Middle frontal gyrus (tissue), 1 donor: ENCODE results near the gene DISP2.

Source experiments
- DNase-seq: peaks from one replicate; pipeline ENCODE4 v3.0.0-alpha.2; 2015; ENCODE audit warnings: low spot score; ENCODE audit errors: extremely low spot score

Gene DISP2

DNA sequence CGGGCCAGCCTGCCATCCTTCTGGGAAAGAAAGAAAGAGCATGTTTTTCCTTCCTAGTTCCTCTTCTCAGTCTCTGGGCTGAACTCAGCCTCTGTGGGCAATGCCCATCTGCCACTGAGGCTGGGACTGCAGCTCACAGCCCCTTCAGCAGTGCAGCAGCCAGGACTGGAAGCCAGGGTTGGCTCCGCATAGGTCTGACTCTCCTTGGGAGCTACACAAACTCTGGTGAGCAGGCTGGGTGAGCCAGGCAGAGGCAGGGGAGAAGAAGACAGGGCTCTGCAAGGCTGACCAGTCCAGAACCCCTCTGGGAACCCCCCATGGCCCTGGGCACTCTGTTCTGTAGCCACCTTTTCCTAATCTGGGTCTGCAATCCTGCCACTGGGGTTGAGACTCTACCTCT, 3.6 kb downstream of the DISP2 start:
- DNase-seq, result no peak

DNA sequence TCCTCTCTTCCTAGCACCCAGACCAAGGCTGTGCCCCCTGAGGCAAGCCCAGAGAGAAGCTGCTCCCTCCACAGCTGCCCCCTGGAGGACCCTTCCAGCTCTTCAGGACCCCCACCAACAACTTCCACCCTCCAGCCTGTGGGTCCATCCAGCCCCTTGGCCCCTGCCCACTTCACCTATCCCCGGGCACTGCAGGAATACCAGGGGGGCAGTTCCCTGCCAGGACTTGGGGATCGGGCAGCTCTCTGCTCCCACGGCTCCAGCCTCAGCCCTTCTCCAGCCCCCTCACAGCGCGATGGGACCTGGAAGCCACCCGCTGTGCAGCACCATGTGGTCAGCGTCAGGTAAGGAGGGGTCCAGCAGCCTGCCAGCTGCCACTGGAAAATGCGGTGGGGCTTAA, 5.6 kb downstream of the DISP2 start:
- DNase-seq, result no peak

DNA sequence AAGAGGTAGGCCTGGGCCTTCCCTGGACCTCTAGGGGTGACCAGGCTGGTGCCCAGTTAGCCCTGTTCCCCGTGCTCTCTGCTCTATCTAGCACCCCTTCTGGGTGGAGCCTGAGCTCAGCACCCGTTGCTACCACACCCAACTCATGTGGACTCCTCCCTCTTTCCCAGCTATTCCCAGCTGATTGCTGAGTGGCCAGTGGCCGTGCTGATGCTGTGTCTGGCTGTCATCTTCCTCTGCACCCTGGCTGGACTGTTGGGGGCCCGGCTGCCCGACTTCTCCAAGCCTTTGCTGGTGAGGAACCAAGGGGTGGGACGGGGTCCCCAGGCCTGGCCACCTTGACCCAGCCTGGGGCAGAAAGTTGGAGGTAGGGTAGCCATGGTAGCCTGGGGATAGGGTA, 6.2 kb downstream of the DISP2 start:
- no peak for DNase-seq

DNA sequence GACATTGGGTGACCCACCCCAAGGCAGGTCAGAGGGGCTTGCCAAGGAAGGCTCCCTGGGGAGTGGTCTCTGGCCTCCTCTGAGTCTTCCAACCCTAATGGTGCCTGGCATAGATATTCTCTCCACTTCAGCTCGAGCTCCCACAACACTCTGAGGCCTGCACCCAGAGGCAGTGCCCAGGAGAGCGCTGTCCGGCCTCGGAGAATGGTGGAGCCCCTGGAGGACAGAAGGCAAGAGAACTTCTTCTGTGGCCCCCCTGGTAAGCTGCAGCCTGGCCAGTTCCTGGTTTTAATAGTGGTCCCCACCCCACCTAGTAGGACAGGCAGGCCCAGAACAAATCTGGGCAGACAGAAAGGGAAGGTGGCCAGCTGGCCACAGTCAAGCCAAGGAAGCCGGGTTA, 7.0 kb downstream of the DISP2 start:
- no peak for DNase-seq

DNA sequence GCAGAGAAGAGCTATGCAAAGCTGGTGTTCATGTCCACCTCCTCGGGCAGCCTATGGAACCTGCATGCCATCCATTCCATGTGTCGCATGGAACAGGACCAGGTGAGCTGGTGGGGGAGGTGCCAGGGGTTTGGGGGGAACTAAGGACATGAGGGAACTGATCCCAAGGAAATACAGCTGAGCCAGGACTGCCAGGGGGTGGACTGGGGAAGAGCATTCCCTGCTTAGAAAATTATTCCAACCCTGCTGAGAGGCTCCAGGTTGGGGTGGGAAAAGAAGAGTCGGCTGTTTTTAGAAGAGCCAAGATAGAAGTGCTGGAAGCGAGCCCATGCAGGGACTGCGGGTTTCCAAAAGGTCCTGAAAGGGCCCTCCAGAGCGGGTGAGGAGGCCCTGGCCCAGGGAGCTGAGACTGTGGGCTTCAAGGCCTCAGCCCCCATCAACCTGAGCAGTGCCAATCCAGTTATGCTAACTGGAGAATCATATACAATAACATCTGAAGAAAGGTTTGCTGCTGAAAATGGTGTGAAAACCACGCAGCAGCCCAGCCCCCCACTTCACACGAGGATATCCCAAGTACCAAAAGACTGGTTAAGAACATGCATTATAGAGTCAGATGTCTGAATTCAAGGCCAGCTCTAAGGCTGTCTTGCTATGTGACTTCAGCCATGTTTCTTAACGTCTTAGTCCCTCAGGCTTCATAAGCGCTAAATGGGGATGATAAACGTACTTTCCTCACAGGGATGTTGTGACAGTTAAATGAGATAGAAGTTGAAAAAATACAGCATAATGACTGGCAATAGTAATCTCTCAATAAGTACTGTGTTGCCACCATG, 7.8 kb downstream of the DISP2 start:
- DNase-seq, result no peak

DNA sequence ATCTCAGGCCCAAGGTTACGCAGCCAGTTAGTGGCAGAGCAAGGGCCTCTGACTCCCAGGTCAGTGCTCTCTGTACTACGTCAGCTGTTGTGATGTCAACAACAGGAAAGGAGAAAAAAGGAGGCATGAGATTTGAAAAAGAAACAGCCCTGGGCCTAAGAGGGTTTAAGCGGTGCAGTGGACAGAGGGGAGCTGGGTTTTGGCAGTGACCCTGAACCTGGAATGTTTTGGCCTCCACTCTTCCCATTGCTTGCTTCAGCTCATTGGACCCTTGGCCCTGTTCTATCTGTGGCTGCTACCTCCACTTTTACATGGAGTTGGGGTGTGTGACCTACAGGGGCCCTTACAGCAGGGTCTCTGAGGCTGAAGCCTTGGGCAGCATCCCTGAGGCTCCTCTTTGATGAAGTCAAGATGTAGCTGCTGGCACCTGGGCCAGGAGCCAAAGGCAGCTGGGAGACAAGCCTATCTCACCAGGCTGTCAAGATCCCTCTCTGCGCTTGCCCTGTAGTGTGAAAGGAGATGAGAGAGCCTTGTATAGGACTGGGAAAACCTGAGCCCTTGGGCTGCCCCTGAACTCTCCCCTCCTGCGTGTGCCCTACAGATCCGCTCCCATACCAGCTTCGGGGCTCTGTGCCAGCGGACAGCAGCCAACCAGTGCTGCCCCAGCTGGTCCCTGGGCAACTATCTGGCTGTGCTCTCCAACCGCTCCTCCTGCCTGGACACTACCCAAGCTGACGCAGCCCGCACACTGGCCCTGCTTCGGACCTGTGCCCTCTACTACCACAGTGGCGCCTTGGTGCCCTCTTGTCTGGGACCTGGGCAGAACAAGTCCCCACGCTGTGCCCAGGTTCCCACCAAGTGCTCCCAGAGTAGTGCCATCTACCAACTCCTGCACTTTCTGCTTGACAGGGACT, 8.7 kb downstream of the DISP2 start:
- DNase-seq, result no peak

DNA sequence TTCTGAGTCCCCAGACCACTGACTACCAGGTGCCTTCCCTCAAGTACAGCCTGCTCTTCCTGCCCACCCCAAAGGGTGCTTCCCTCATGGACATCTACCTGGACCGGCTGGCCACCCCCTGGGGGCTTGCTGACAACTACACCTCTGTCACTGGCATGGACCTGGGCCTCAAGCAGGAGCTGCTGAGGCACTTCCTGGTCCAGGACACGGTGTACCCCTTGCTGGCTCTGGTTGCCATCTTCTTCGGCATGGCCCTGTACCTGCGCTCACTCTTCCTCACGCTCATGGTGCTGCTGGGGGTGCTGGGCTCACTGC, 9.3 kb downstream of the DISP2 start:
- DNase-seq, result no peak

DNA sequence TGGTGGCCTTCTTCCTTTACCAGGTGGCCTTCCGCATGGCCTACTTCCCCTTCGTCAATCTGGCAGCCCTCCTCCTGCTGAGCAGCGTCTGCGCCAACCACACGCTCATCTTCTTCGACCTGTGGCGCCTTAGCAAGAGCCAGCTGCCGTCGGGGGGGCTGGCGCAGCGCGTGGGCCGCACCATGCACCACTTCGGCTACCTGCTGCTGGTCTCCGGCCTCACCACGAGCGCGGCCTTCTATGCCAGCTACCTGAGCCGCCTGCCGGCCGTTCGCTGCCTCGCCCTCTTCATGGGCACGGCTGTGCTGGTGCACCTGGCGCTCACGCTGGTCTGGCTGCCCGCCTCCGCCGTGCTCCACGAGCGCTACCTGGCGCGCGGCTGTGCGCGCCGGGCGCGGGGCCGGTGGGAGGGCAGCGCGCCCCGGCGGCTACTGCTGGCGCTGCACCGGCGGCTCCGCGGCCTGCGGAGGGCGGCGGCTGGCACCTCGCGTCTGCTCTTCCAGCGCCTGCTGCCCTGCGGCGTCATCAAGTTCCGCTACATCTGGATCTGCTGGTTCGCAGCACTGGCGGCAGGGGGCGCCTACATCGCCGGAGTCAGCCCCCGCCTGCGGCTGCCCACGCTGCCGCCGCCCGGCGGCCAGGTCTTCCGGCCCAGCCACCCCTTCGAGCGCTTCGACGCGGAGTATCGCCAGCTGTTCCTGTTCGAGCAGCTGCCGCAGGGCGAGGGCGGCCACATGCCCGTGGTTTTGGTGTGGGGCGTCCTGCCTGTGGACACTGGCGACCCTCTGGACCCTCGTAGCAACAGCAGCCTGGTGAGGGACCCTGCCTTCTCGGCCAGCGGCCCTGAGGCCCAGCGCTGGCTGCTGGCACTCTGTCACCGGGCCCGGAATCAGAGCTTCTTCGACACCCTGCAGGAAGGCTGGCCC, 9.9 kb downstream of the DISP2 start:
- peak; percentile 58 for DNase-seq

DNA sequence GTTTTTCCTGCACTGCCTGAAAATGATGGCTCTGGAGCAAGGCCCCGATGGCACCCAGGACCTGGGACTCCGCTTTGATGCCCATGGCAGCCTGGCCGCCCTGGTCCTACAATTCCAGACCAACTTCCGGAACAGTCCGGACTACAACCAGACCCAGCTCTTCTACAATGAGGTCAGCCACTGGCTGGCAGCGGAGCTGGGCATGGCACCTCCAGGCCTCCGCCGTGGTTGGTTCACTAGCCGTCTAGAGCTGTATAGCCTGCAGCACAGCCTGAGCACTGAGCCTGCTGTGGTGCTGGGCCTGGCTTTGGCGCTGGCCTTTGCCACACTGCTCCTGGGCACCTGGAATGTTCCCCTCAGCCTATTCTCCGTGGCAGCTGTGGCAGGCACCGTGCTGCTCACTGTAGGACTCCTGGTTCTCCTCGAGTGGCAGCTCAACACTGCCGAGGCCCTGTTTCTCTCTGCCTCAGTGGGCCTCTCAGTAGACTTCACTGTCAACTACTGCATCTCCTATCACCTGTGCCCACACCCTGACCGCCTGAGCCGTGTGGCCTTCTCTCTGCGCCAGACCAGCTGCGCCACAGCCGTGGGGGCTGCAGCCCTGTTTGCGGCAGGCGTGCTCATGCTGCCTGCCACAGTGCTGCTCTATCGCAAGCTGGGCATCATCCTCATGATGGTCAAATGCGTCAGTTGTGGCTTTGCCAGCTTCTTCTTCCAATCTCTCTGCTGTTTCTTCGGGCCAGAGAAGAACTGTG, 10.9 kb downstream of the DISP2 start:
- DNase-seq, result no peak

DNA sequence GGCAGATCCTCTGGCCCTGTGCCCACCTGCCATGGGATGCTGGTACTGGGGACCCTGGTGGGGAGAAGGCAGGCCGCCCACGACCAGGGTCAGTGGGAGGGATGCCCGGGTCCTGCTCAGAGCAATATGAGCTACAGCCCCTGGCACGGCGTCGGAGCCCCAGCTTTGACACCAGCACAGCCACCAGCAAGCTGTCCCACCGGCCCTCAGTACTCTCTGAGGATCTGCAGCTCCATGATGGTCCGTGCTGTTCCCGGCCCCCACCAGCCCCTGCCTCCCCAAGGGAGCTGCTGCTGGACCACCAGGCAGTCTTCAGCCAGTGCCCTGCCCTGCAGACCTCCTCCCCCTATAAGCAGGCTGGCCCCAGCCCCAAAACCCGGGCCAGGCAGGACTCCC, 11.5 kb downstream of the DISP2 start:
- no peak for DNase-seq

DNA sequence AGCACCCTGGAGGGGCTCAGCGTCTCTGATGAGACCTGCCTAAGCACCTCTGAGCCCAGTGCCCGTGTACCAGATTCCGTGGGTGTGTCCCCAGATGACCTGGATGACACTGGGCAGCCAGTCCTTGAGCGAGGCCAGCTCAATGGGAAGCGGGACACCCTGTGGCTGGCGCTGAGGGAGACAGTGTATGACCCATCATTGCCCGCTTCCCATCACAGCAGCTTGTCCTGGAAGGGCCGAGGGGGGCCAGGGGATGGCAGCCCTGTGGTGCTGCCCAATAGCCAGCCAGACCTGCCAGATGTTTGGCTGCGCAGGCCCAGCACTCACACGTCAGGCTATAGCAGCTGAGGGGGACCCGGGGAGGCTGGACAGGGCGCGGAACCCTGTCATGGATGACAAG, 12.0 kb downstream of the DISP2 start:
- DNase-seq, result no peak

DNA sequence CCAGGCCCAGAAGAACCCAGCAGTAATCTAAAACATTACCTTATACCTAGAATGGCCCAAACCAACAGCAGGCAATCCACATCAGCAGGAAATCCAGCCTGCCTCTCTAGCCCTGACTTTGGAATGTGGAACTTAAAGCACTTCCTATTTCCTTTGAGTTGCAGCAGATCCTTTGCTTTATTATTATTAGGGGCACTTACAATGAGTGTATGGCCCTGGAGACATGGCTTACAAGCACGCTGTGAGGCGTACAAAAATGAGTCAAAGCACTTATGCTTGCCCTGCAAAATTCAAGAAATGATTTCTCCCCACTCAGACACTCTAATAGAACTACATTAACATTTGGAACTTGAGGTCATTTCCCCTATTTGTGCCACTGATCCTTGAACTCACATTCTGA, 15.0 kb downstream of the DISP2 start:
- no peak for DNase-seq

DNA sequence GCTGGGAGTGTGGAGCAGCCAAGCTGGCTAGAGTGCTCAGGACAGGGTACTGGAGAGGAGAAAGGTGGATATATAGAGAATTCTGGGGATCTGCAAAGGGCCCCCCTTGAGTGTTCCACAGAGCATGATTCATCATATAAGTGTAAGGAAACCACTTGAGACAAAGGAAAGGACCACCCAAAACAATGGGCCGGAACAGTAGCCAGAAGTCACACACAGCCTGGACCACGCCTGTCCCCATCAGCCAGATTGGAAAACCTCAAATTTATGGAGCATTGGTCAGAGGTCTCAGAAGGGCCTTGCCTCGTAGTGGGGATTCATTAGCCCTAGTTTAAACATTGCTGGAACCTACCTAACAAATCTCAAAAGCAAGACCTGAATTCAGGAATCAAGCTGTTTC, 19.6 kb downstream of the DISP2 start:
- no peak for DNase-seq

DNA sequence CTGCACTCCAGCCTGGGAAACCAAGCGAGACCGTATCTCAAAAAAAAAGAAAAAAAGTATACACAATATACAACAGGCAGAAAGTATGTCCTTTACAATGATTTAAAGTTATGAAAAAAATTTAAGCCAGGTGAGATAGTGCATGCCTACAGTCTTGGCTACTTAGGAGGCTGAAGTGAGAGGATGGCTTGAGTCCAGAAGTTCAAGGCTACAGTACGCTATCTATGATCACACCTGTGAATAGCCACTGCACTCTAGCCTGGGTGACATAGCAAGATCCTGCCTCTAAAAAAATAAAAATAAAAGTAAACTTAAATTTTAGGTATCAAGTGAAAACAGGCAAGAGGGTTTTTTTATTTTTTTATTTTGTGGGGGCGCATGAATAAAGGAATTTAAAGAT, 21.4 kb downstream of the DISP2 start:
- DNase-seq, result no peak

DNA sequence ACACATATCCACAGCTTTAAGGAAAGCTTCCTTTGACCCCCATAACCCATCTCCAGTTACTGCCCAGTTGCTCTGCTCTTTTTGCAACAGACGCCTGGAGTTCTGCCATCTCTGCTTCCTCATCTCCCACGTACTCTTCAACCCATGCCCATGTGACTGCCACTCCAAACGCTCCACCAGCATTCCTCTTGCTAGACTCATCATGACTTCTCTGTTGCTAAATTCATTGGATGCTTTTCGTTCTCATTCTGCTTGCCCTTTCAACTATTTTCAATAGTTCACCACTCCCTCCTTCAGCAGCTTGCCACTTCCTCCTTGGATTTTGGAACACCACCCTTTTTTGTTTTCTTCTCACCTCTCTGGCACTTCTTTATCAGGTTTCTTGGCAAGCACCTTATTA, 21.8 kb downstream of the DISP2 start:
- DNase-seq, result no peak

DNA sequence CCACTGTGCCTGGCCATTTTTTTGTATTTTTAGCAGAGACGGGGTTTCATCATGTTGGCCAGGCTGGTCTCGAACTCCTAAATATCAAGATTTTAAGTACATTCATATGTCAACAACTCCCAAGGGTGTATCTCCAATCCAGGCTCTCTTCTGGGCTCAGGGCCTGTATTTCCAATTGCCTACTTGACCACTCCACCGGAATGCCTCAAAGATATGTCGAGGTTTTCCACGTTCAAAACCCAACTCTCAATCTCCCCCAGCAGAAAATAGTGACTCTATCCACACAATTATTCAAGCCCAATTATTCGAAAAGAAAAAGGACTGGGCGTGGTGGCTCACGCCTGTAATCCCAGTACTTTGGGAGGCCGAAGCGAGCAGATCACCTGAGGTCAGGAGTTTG, 22.6 kb downstream of the DISP2 start:
- no peak for DNase-seq

DNA sequence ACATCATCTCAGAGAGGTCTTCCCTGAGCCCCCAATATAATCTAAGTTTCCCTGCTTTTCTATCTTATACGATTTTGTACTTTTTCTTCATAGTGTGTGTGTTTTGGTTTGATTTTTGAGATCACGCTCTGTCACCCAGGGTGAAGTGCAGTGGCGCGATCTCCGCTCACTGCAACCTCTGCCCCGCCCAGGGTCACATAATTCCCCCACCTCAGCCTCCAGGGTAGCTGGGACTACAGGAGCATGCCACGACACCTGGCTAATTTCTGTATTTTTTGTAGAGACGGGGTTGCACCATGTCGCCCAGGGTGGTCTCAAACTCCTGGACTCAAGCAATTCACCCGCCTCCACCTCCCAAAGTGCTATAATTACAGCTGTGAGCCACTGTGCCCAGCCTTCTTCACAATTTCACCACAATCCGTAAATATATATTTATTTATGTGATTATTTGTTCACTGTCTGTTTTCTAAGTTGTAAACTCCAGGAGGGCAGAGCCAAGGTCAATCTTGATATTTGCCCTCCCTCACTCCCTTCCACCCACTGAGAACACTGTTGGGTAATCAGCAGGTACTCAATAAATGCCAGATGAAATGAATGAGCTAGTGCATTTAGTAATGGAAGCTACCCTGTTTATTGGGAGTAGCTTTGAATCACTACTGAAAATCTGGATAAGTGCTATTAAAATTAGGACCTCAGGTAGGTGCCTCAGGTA, 24.0 kb downstream of the DISP2 start:
- DNase-seq, result no peak

DNA sequence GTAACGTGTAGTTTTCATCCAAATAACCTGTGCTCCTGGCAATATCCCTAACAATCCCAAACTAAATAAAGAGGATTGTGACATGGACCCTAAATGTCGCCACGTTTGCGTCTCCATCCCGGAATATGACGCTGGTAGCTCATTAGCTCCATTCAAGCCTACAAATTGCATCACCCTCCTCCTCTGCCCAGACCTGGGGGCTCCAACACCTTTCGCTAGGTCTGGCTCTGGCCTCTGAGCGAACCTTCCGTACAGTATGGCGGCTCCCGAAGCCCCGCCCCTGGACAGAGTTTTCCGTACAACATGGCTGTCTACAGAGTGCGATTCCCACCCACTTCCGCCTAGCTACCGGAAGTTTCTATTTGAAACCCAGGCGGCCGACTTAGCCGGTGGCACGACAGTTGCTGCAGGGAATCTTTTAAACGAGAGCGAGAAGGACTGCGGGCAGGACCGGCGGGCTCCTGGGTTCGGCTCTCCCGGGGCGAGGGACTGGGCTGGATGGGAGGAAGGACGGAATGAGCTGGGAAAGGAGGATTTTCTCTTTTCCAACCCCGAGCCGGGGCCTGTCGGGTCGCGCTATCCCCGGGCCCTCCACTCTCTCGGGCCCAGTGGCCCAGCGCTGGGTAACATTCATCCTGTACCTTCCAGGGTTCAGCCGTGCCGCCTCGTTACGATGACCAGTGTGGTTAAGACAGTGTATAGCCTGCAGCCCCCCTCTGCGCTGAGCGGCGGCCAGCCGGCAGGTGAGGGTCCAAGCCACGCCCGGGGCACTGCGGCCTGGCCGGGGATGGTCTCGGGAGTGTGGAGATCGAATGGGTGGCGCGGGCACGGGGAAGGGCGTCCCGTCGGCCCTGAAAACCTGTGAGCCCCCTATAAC, 24.8 kb downstream of the DISP2 start, which contains the start of gene KNSTRN:
KNSTRN (plus strand) TSS at position 142 of the 877 bp plus-strand sequence; CDS start at position 257, 115 bp downstream.
- DNase-seq, result peak; percentile 88

DNA sequence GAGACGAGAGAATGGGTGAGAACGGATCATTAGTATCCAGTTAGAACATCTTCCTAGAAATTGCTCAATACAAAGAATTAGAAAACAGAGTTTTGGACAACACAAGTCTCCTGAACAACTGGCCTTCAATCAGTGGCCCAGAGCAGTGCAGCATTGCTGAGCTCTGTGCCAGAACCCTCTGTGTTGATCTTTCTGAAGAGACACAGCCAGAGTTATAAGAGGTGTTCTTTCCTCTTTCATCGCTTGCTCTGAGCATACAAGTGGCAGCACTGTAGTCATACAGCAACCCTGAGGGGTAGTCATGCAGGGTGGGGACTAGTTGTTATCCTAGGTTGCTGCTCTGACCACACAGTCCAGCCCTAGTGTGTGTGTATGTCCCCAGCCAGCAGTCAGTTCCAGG, 28.5 kb downstream of the DISP2 start:
- DNase-seq, result no peak
